OCI-LY1 (cell line): ENCODE data around the gene CDH23.

Source experiments
- CTCF ChIP-seq: fragments of 200-600 bp; sonication (generic), shearing (Covaris generic); IDR thresholded peaks from 2 replicates; pipeline ENCODE4 v1.5.1; 2017; ENCODE audit warnings: mild to moderate bottlenecking, antibody characterized with exemption, low read length, moderate library complexity, mixed read lengths
- EZH2 ChIP-seq: fragments of 200-600 bp; sonication (generic), shearing (Covaris generic); IDR thresholded peaks from 2 replicates; pipeline ENCODE4 v1.8.0; 2017; ENCODE audit warnings: borderline replicate concordance, mixed run types, mild to moderate bottlenecking, antibody characterized with exemption, low read length, moderate library complexity, mixed read lengths

- TF ChIP-seq EZH2, result no peak
- TF ChIP-seq CTCF, result no peak
Observed at GRCh38 chr10:71584902-71585563, 188.3 kb downstream of the CDH23 start.
